ENCODE results near the gene GARS1.
A peak's percentile ranks its signal among the peaks of the same experiment; 100 is the strongest.

Gene GARS1

DNA sequence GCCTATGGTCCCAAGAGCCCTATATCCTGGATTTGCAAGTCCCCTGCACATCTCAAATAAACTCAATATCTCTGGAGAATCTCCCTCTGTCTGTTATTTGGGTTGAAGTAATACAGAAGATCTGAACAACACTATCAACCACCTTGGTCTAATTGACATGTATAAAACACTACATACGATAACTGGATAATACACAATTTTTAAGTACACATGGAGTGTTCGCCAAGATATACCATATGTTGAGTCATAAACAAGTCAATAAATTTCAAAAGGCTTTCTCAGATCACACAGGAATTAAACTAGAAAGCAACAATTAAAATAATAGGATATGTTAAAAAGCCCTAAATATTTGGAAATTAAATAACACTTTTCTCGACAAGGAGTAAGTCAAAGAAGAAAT, 5.6 kb upstream of the GARS1 start:
- no peaks in the 10 kb centered on the region for H3K27me3 Mint-ChIP-seq
- peaks cover 49% of the 10 kb centered on the region for H3K4me1 Mint-ChIP-seq (ENCODE audit: low read depth)
- peak overlapping the region; percentile 16 for H3K27ac Mint-ChIP-seq
- no peak overlapping the region for H3K4me3 Mint-ChIP-seq
- no peaks in the 10 kb centered on the region for H3K9me3 Mint-ChIP-seq
- peaks cover 56% of the 10 kb centered on the region for H3K36me3 Mint-ChIP-seq (ENCODE audit: low read depth)
- intact Hi-C loops (cut with micrococcal nuclease): no loop called here

DNA sequence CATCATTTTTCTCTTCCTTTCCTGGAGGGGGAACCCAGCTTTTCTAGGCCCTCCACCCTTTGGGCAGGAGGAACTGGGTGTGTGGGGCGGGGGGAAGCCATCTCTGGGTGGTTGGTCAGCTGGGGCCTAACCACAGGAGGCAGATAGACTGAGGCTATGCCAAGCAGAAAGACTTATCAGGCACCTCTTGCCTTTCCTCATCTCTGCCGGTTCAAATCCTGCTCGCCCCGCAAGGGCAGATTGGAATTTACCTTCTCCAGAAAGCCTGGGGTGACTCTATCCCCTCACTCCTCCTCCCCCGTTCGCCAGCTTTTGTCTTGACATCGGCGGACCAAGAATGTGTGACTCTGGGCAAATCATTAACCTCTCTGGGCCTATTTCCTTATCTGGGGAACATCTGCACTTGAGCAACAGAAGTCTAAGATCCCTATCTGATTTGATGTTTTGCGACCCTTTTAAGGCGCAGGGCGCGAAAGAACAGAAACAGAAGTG, 584 bp upstream of the GARS1 start:
- Mint-ChIP-seq H3K27me3 (no peaks in the 10 kb centered on the region), H3K36me3 (ENCODE audit: low read depth) (peaks cover 31% of the 10 kb centered on the region), H3K4me3 (peak overlapping the region; percentile 98), H3K27ac (peak overlapping the region; percentile 95), H3K4me1 (ENCODE audit: low read depth) (peaks cover 52% of the 10 kb centered on the region), H3K9me3 (no peaks in the 10 kb centered on the region)
- intact Hi-C loops (cut with micrococcal nuclease): loop anchor here (2.0 kb wide), 1 partner anchor 43 kb away; no protein-coding TSS in a partner anchor

DNA sequence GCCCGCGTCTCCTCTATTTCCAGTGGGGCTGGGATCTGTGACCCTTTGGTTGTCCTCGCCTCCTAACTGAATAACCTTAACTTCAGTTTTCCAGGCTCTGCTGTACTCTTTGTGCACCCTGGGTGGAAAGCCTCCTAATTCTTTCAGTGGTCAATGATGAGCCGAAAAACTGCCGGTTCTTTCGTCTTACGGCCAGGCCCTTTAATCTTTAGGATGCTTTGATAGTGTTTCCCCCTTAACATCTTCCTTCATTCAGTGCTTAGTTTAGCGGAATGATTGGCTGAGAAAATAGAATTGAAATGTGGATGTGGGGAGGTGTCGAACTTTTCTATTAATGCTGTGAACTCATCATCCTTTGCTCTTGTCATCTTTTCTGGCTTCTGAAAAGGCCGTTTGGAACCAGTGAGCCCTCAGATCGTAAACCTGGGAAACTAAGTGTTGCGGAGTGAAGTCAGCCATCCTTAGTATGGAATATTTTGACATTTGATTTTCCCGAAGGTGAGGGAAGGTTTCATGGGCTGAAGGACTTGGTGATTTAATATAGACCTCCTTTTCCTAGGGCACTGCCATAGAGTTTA, 847 bp downstream of the GARS1 start:
- Mint-ChIP-seq H3K27ac (peak overlapping the region; percentile 95), H3K4me3 (peak overlapping the region; percentile 98), H3K36me3 (ENCODE audit: low read depth) (peaks cover 36% of the 10 kb centered on the region), H3K27me3 (no peaks in the 10 kb centered on the region), H3K9me3 (no peaks in the 10 kb centered on the region), H3K4me1 (ENCODE audit: low read depth) (peaks cover 45% of the 10 kb centered on the region)
- intact Hi-C loops (cut with micrococcal nuclease): loop anchor here (2.0 kb wide), 1 partner anchor 45 kb away; no protein-coding TSS in a partner anchor

DNA sequence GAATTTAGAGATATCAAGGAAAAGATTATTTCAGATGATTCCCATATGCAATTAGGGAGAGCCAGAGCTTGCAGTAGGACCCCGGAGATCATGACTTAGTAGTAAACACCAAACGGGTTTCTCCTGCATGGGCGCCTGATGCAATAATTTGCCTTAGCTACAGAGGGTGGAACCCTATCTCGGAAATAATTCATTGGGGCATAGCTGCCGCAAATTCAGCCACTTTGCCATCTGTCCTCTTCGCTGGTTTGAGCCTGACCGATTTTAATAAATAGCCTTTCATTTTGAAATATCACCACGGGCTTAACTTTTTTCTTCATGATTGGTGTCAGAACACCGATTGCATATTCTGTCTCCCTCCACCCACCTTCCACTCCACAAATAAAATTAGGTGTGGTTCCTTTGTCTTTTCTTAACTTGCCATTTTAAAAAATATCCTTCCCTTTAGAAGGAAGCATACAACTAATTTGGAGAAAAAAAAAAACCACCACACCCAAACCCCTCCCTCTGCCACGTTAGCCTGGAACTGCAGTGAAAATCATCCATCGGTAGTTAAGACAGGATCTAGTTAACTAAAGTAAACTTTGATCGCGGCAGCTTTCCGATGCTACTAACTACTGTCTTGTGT, 1.4 kb downstream of the GARS1 start:
- H3K4me1 Mint-ChIP-seq (ENCODE audit: low read depth): peaks cover 45% of the 10 kb centered on the region
- H3K27me3 Mint-ChIP-seq: no peaks in the 10 kb centered on the region
- peak overlapping the region; percentile 98 for H3K4me3 Mint-ChIP-seq
- intact Hi-C loops (cut with micrococcal nuclease): no loop called here
- peaks cover 42% of the 10 kb centered on the region for H3K36me3 Mint-ChIP-seq (ENCODE audit: low read depth)
- no peaks in the 10 kb centered on the region for H3K9me3 Mint-ChIP-seq
- H3K27ac Mint-ChIP-seq: peak overlapping the region; percentile 95

DNA sequence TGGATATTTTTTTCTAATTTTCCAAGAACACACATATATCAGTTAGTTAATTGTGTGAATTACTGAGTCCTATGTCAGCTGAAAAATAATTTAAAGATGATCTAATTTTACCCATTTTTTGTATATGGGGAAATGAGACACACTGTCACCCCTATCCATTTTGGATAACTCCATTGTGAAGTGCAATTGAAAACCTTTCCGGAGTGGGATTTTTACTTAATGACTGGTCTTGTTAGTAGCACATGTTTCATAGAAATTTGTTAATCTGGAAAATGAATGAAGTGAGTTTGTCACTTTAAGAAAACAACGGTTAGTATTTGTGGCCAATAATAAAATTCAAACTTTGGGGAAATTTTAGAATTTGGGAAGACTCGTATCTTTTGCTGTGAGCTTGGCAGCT, 2.0 kb downstream of the GARS1 start:
- H3K36me3 Mint-ChIP-seq (ENCODE audit: low read depth): peaks cover 48% of the 10 kb centered on the region
- intact Hi-C loops (cut with micrococcal nuclease): no loop called here
- no peaks in the 10 kb centered on the region for H3K9me3 Mint-ChIP-seq
- no peaks in the 10 kb centered on the region for H3K27me3 Mint-ChIP-seq
- peak overlapping the region; percentile 95 for H3K27ac Mint-ChIP-seq
- peaks cover 40% of the 10 kb centered on the region for H3K4me1 Mint-ChIP-seq (ENCODE audit: low read depth)
- H3K4me3 Mint-ChIP-seq: peak overlapping the region; percentile 98

DNA sequence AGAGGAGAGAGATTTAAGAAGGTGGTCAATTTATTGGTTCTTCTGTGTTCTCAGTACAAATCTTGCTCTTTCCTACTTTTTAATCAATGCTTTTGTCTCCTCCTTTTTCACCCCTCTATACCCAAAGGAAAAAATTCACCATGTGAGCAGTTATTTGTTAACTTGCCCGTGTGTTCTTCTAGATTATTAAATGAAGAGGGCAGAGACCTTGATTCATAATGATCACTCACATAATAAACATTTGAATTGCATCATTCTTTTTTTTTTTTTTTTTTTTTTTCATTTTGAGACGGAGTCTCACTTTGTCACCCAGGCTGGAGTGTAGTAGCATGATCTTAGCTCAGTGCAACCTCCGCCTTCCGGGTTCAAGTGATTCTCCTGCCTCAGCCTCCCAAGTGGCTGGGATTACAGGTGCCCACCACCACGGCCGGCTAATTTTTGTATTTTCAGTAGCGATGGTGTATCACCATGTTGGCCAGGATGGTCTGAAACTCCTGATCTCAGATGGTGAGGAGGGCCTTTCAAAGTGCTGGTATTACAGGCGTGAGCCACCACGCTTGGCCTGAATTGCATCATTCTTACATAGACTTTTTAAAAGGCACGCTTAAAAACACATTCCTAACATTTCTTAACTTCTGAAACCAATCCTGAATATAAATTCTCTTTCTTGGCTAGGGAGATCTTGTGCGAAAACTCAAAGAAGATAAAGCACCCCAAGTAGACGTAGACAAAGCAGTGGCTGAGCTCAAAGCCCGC, 3.6 kb downstream of the GARS1 start:
- intact Hi-C loops (cut with micrococcal nuclease): no loop called here
- Mint-ChIP-seq H3K27ac (no peak overlapping the region), H3K36me3 (ENCODE audit: low read depth) (peaks cover 64% of the 10 kb centered on the region), H3K4me1 (ENCODE audit: low read depth) (peaks cover 25% of the 10 kb centered on the region), H3K9me3 (no peaks in the 10 kb centered on the region), H3K4me3 (no peak overlapping the region), H3K27me3 (no peaks in the 10 kb centered on the region)

DNA sequence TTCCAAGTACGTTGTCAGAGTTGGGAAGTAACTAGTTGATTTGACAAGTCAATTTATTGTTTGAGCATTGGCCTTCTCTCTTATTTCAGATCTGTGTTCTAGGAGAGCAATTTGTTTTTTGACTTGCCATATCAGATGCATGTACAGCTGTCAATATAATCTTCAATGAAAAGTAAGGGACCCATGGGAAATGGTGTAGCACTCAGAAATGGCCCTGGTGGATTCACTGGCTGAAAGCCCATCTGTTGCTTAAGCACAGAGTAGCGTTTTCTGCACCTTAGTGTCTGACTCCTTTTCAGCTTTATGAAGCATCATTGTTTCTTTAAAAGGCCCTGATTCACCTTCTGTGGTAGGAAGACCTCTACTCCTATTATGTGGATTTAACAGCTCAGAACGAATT, 10.2 kb downstream of the GARS1 start:
- H3K4me3 Mint-ChIP-seq: no peak overlapping the region
- H3K36me3 Mint-ChIP-seq (ENCODE audit: low read depth): peaks cover 94% of the 10 kb centered on the region
- intact Hi-C loops (cut with micrococcal nuclease): no loop called here
- H3K27me3 Mint-ChIP-seq: no peaks in the 10 kb centered on the region
- no peaks in the 10 kb centered on the region for H3K9me3 Mint-ChIP-seq
- H3K4me1 Mint-ChIP-seq (ENCODE audit: low read depth): no peaks in the 10 kb centered on the region
- no peak overlapping the region for H3K27ac Mint-ChIP-seq

DNA sequence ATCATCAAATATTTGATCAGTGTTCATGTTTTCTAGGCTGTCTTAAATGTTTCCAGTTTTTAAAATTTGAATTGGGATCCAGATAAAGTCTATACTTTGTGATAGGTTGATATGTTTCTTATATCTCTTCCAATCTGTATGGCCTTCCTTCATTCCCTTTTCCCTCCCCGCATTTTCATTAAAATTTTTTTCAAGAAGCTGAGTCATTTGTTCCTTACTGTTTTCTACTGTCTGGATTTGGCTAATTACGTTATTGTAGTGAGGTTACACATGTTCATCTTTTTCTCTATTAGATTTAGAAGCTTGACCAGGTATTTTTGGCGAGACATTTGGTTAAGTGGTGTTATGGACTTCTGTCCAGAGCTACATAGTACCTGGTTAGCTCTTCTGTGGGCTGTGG, 11.2 kb downstream of the GARS1 start:
- H3K4me1 Mint-ChIP-seq (ENCODE audit: low read depth): no peaks in the 10 kb centered on the region
- no peak overlapping the region for H3K4me3 Mint-ChIP-seq
- H3K27me3 Mint-ChIP-seq: no peaks in the 10 kb centered on the region
- peaks cover 94% of the 10 kb centered on the region for H3K36me3 Mint-ChIP-seq (ENCODE audit: low read depth)
- no peaks in the 10 kb centered on the region for H3K9me3 Mint-ChIP-seq
- H3K27ac Mint-ChIP-seq: no peak overlapping the region
- intact Hi-C loops (cut with micrococcal nuclease): no loop called here

DNA sequence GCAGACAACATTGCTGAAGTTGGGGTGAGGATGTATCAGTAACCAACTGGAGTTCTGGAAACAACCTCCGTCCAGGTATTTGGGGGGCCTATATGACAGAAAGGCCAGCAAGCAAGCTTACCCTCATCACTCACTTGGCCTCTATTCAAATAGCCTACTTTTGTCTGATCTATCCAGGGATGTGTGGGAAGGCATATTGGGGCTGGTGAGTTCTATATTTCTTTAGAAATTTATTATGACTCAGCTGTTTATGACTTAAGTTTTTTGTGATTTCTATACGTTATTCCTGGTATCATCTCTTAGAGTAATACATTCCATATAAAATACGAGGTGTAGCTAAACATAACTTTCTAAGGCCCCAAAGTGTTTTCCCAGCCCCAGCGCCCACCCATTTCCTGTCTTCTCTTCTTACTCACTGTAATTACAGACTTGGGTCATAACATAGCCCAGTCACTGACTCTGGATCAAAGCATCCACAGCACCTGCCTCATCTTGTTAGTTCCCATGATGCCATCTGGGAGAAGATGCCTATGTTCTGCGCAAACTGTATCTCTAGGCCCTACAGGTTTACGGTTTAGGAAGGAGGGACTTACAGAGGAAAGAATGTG, 18.1 kb downstream of the GARS1 start:
- no peaks in the 10 kb centered on the region for H3K4me1 Mint-ChIP-seq (ENCODE audit: low read depth)
- H3K27me3 Mint-ChIP-seq: no peaks in the 10 kb centered on the region
- intact Hi-C loops (cut with micrococcal nuclease): no loop called here
- no peak overlapping the region for H3K4me3 Mint-ChIP-seq
- H3K27ac Mint-ChIP-seq: no peak overlapping the region
- H3K36me3 Mint-ChIP-seq (ENCODE audit: low read depth): peaks cover 89% of the 10 kb centered on the region
- no peaks in the 10 kb centered on the region for H3K9me3 Mint-ChIP-seq

DNA sequence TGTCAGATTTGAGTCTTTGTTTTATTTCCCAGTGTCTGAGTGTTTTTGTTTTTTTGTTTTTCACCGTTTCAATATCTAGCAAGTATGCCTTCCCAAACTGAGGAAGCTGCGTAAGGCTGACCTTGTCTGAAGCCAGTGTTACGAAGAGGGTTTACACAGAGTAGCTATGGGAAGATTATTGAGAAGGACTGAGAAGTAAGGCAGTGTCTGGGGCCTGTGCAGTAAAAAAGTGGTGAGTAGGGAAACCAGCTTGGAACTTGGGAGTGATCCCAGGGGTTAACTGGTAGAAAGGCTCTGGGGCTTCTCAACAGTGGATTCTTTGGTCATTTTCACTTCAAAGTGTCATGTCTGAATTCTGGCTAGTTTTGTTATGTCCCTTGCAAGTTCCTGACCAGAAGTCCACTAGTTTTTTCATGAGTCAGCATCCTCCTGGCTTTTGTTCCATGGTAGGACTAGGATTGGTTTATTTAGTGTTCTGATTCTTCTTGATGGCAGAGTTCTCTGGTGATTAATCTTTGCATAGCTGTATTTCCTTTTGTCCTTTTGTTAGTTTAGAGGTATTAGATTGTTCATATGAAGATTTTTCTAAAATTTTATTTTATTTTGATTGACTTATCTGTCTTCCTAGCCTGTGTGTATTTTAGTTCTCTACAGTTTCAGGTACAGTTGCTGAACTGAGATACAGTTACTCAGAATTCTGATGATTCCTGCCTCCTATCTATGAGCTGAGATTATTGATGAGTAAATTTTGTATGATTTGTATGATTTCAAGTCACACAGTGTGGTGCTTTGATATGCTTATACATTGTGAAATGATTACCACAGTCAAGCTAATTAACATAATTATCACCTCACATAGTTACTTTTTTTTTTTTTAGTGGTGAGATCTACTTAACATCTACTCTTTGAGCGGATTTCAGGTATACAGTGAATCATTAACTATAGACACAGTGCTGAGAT, 19.0 kb downstream of the GARS1 start:
- no peak overlapping the region for H3K27ac Mint-ChIP-seq
- H3K4me3 Mint-ChIP-seq: no peak overlapping the region
- peaks cover 88% of the 10 kb centered on the region for H3K36me3 Mint-ChIP-seq (ENCODE audit: low read depth)
- H3K4me1 Mint-ChIP-seq (ENCODE audit: low read depth): no peaks in the 10 kb centered on the region
- H3K27me3 Mint-ChIP-seq: no peaks in the 10 kb centered on the region
- no peaks in the 10 kb centered on the region for H3K9me3 Mint-ChIP-seq
- intact Hi-C loops (cut with micrococcal nuclease): no loop called here

DNA sequence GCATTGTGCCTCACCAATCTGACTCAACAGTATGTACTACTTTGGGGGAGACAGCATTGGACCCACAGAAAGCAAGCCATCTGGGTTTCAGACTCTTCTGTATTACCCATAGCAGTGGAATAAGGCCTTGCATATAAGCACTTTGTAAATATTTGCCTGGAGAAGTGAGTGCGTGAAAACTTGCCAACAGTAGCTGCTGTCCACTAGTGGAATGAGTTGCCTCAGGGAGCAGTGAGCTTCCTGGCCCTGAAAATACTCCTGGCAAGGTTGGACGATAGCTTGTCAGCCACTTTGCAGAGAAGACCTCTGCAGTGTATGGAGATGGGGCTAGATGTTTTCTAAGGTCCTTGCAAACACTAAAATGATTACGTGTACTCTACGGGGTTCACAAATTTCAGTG, 21.6 kb downstream of the GARS1 start:
- Mint-ChIP-seq H3K4me3 (no peak overlapping the region), H3K27ac (no peak overlapping the region), H3K4me1 (ENCODE audit: low read depth) (no peaks in the 10 kb centered on the region), H3K27me3 (no peaks in the 10 kb centered on the region), H3K36me3 (ENCODE audit: low read depth) (peaks cover 87% of the 10 kb centered on the region), H3K9me3 (no peaks in the 10 kb centered on the region)
- intact Hi-C loops (cut with micrococcal nuclease): no loop called here

DNA sequence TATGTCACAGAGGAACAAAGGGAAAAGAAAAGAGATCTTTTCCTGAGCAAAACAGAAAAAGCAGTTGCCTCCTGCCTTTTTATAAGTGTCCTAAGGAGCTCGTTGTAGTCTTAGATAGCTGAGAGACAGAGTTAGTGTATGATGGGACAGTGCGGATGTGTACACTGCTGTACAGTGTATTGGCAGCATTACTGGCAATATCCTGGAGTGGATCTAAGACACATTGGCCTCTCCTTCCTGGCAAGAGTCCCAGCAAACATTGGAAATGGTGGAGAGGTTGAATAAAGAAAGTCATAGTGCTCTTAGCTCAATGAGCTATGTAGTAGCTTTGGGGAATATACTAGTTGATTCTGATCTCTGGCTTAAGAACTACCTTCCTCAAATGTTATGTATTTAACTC, 22.7 kb downstream of the GARS1 start:
- Mint-ChIP-seq H3K9me3 (no peaks in the 10 kb centered on the region), H3K27me3 (no peaks in the 10 kb centered on the region), H3K36me3 (ENCODE audit: low read depth) (peaks cover 87% of the 10 kb centered on the region), H3K4me1 (ENCODE audit: low read depth) (no peaks in the 10 kb centered on the region), H3K27ac (no peak overlapping the region), H3K4me3 (no peak overlapping the region)
- intact Hi-C loops (cut with micrococcal nuclease): no loop called here

DNA sequence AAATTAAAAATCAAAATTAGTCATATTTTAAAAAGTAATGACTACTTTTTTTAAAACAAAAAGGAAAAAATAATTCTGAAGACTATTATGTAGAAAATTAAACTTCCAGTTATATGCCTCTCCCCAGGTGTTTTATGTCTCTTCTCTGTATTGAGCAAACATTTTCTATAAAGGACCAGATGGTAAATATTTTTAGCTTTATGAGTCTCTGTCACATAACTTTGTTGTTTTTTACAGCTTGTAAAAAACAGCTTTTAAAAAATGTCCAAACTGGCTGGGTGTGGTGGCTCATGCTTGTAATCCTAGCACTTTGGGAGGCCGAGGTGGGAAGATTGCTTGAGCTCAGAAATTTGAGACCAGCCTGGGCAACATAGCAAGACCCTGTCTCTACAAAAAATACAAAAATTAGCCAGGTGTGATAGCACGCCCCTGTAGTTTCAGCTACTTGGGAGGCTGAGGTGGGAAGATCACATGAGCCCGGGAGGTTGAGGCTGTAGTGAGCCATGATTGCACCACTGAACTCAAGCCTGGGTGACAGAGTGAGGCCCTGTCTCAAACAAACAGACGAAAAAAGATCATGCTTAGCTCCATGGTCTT, 23.5 kb downstream of the GARS1 start:
- intact Hi-C loops (cut with micrococcal nuclease): no loop called here
- H3K27ac Mint-ChIP-seq: no peak overlapping the region
- no peaks in the 10 kb centered on the region for H3K27me3 Mint-ChIP-seq
- peaks cover 87% of the 10 kb centered on the region for H3K36me3 Mint-ChIP-seq (ENCODE audit: low read depth)
- no peaks in the 10 kb centered on the region for H3K4me1 Mint-ChIP-seq (ENCODE audit: low read depth)
- no peak overlapping the region for H3K4me3 Mint-ChIP-seq
- H3K9me3 Mint-ChIP-seq: no peaks in the 10 kb centered on the region

Measured in dendritic cell treated with granulocyte-macrophage colony-stimulating factor and Interleukin-4, amounts not matched to agents 40 ng/mL and 50 ng/mL, for 4 days (primary cell).